A549 (cell line): ENCODE data around the gene SRF. TPM values are rescaled to one million over a fixed set of nuclear protein-coding genes. Genes with fewer than 3 reads are reported as not detected.

ENCODE experiments used
- ATOH8 ChIP-seq: fragments of 250-450 bp; sonication (Bioruptor Pico); IDR thresholded peaks from 2 replicates; pipeline ENCODE4 v1.5.0; 2020; ENCODE audit warnings: low read depth, mild to moderate bottlenecking, moderate library complexity
- CBX8 ChIP-seq: fragments of 200-600 bp; sonication (generic); IDR thresholded peaks from 2 replicates; pipeline ENCODE4 v1.6.1; 2016
- CHD2 ChIP-seq: fragments of 150-350 bp; IDR thresholded peaks from 2 replicates; pipeline ENCODE4 v1.6.1; 2014; ENCODE audit warnings: low read length; ENCODE audit not compliant: partially characterized antibody
- CHD4 ChIP-seq: fragments of 200-600 bp; sonication (generic); IDR thresholded peaks from 2 replicates; pipeline ENCODE4 v1.6.1; 2016; ENCODE audit warnings: antibody characterized with exemption, mild to moderate bottlenecking, borderline replicate concordance
- CTCF ChIP-seq: fragments of >200 bp; sonication (Bioruptor Twin); formaldehyde crosslinking; IDR thresholded peaks from 3 replicates; pipeline ENCODE4 v1.5.1; 2016
- E2F6 ChIP-seq: IDR thresholded peaks from 2 replicates; pipeline ENCODE4 v1.6.1; 2012; ENCODE audit warnings: low read depth, borderline replicate concordance
- EHF ChIP-seq: fragments of 250-450 bp; sonication (Bioruptor Pico); IDR thresholded peaks from 2 replicates; pipeline ENCODE4 v1.5.0; 2020; ENCODE audit warnings: mild to moderate bottlenecking
- FOSB ChIP-seq: fragments of 250-450 bp; sonication (Bioruptor Pico); IDR thresholded peaks from 2 replicates; pipeline ENCODE4 v1.5.0; 2020; ENCODE audit warnings: mild to moderate bottlenecking, moderate library complexity
- FOSL2 ChIP-seq, 2 experiments: fragments of 450-650 bp in 1 of 2; fragments of >200 bp in 1 of 2; sonication (Bioruptor Twin) in 1 of 2; formaldehyde crosslinking; IDR thresholded peaks; 2 replicates each; pipeline versions ENCODE4 v1.5.0 to v1.6.1; 2016 to 2020; ENCODE audit warnings: mild to moderate bottlenecking in 1 of 2, moderate library complexity in 1 of 2
- FOXS1 ChIP-seq: fragments of 250-450 bp; sonication (Bioruptor Pico); IDR thresholded peaks from 2 replicates; pipeline ENCODE4 v1.5.0; 2020; ENCODE audit warnings: mild to moderate bottlenecking, moderate library complexity
- GATA3 ChIP-seq: IDR thresholded peaks from 2 replicates; pipeline ENCODE4 v1.6.1; 2012; ENCODE audit warnings: borderline replicate concordance
- HES2 ChIP-seq: fragments of >200 bp; sonication (Bioruptor Twin); formaldehyde crosslinking; IDR thresholded peaks from 2 replicates; pipeline ENCODE4 v1.6.1; 2016
- HOXB13 ChIP-seq: fragments of 250-450 bp; sonication (Bioruptor Pico); IDR thresholded peaks from 2 replicates; pipeline ENCODE4 v1.5.0; 2020; ENCODE audit warnings: low read depth, mild to moderate bottlenecking, moderate library complexity
- JUNB ChIP-seq: fragments of >200 bp; sonication (Bioruptor Twin); formaldehyde crosslinking; IDR thresholded peaks from 2 replicates; pipeline ENCODE4 v1.6.1; 2016
- KDM5A ChIP-seq: fragments of 200-600 bp; sonication (generic); IDR thresholded peaks from 2 replicates; pipeline ENCODE4 v1.6.1; 2016; ENCODE audit warnings: antibody characterized with exemption, mild to moderate bottlenecking
- MAZ ChIP-seq: fragments of 150-350 bp; IDR thresholded peaks from 2 replicates; pipeline ENCODE4 v1.6.1; 2014; ENCODE audit warnings: antibody characterized with exemption, low read depth, low read length, borderline replicate concordance
- MYC ChIP-seq: IDR thresholded peaks from 2 replicates; pipeline ENCODE4 v1.6.1; 2012; ENCODE audit warnings: mild to moderate bottlenecking, inconsistent platforms, low read length, improper control_type of control experiment, borderline replicate concordance
- PHF8 ChIP-seq: fragments of 200-600 bp; sonication (generic); IDR thresholded peaks from 2 replicates; pipeline ENCODE4 v1.6.1; 2016; ENCODE audit warnings: low read depth, mild to moderate bottlenecking, antibody characterized with exemption, moderate library complexity, borderline replicate concordance
- RAD21 ChIP-seq, 2 experiments: fragments of >200 bp in 1 of 2; sonication (Bioruptor Twin) in 1 of 2; formaldehyde crosslinking in 1 of 2; IDR thresholded peaks in 1 of 2; conservative IDR thresholded peaks in 1 of 2; 2 replicates in 1 of 2; 3 replicates in 1 of 2; pipeline ENCODE4 v1.6.1; 2012 to 2018; ENCODE audit warnings: inconsistent platforms in 1 of 2
- RARB ChIP-seq: fragments of 250-450 bp; sonication (Bioruptor Pico); IDR thresholded peaks from 2 replicates; pipeline ENCODE4 v1.8.0; 2021; ENCODE audit warnings: mild to moderate bottlenecking, moderate library complexity
- RCOR1 ChIP-seq: fragments of 150-350 bp; IDR thresholded peaks from 2 replicates; pipeline ENCODE4 v1.6.1; 2014; ENCODE audit warnings: antibody characterized with exemption, low read length, low read depth
- REST ChIP-seq: fragments of 200-600 bp; sonication (generic); IDR thresholded peaks from 2 replicates; pipeline ENCODE4 v1.6.1; 2016; ENCODE audit warnings: antibody characterized with exemption, mild to moderate bottlenecking, moderate library complexity
- SMC3 ChIP-seq: fragments of >200 bp; sonication (Bioruptor Twin); formaldehyde crosslinking; IDR thresholded peaks from 3 replicates; pipeline ENCODE4 v1.6.1; 2018; ENCODE audit warnings: inconsistent platforms
- TP53 ChIP-seq: fragments of 250-450 bp; sonication (Bioruptor Pico); IDR thresholded peaks from 2 replicates; pipeline ENCODE4 v1.5.0; 2021; ENCODE audit warnings: mild to moderate bottlenecking, moderate library complexity
- polyA plus RNA-seq, 4 experiments: library from polyadenylated mRNA; depleted of rRNA in 3 of 4; stranded (reverse); fragments of >200 nt; fragmentation: RNase III in 1 of 4; extraction: RNeasy Plus Mini Kit Qiagen cat#74134 plus additional on column Dnase treatment in 1 of 4; gene quantifications; 2 replicates in 3 of 4; 3 replicates in 1 of 4; pipeline ENCODE4 v1.2.3, GENCODE V29; 2011 to 2017
- TF ChIP-seq, protein P1 (sequence below): fragments of 450-650 bp; IDR thresholded peaks from 2 replicates; pipeline ENCODE4 v1.6.1; 2014; ENCODE audit warnings: antibody characterized with exemption
- TF ChIP-seq, protein P2 (sequence below): IDR thresholded peaks from 2 replicates; pipeline ENCODE4 v1.6.1; 2012
- TF ChIP-seq, protein P3 (sequence below): fragments of 250-450 bp; sonication (Bioruptor Pico); IDR thresholded peaks from 2 replicates; pipeline ENCODE4 v1.5.0; 2021; ENCODE audit warnings: mild to moderate bottlenecking, moderate library complexity, borderline replicate concordance

SRF gene
- polyA plus RNA-seq, 2 of the 4 experiments (the other 2 are of a cell fraction) = 14.0 to 16.7 TPM

DNA sequence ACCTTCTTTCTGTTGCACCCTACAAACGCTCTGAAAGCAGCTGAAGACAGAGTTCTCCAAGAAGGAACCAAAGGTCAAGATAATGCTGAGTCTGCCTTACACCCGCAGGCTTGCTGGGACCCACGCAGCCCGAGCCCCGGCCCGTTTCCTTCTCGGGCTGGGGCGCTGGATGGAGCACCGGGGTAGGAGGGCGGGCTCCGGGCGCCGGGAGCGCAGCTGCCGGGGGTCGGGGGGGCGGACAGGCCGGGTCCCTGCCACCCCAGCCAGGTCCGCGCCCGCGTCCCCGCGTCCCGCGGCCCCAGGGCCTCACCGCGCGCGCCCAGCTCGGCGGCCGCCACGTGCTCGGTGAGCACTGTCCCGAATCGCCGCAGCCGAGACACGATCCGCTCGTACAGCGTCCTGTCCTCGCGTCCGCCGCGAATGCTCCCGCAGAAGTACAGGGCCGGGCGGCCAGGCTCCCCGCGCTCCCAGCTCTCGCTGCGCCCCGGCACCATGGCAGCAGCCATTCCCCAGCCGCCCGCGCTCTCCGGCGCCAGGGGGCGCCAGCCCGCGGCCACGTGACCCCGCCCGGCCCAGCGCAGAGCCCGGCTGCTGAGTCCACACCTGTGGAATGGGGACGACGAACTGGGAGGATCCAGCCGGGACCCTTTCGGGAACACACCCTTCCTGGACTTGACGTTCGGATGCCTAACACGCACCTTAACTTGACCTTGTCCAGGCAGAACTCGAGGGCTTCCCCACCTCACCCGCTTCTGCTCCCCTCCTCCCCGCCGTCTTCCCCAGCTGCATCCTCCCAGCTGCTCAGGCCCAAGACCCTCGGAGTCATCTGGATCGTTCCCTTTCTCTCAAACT is 58.1 kb downstream of the SRF start, which contains the start of gene DNPH1 (continued):
- TF ChIP-seq REST (no peak), HOXB13 (no peak), CBX8 (no peak), SMC3 (peak; percentile 65), RCOR1 (no peak), GATA3 (no peak), CTCF (peak; percentile 81), EHF (CRISPR knock-in tag) (no peak), MAZ (no peak), CHD2 (no peak), FOXS1 (CRISPR knock-in tag) (no peak), ATOH8 (CRISPR knock-in tag) (no peak), FOSL2 (IDR thresholded peaks at IDR 0.05) (no peak), FOSL2 (CRISPR knock-in tag; IDR thresholded peaks at IDR 0.05) (no peak), RARB (CRISPR knock-in tag) (no peak), E2F6 (peak; percentile 71), FOSB (CRISPR knock-in tag) (no peak), MYC (no peak; the same call in 1 of the 2 replicates), KDM5A (no peak), JUNB (no peak), HES2 (no peak), TP53 (CRISPR knock-in tag) (no peak), CHD4 (no peak), PHF8 (peak; percentile 42; the same call in 1 of the 2 replicates), RAD21 (conservative IDR thresholded peaks at IDR 0.05 in 1 of 2, IDR thresholded peaks at IDR 0.05 in 1 of 2) (peak in 1 of 2 experiments; percentile 46; a peak in 4 of 5 replicates)
- TF ChIP-seq, protein P1, sequence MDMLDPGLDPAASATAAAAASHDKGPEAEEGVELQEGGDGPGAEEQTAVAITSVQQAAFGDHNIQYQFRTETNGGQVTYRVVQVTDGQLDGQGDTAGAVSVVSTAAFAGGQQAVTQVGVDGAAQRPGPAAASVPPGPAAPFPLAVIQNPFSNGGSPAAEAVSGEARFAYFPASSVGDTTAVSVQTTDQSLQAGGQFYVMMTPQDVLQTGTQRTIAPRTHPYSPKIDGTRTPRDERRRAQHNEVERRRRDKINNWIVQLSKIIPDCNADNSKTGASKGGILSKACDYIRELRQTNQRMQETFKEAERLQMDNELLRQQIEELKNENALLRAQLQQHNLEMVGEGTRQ = peak; percentile 75
- TF ChIP-seq, protein P2, sequence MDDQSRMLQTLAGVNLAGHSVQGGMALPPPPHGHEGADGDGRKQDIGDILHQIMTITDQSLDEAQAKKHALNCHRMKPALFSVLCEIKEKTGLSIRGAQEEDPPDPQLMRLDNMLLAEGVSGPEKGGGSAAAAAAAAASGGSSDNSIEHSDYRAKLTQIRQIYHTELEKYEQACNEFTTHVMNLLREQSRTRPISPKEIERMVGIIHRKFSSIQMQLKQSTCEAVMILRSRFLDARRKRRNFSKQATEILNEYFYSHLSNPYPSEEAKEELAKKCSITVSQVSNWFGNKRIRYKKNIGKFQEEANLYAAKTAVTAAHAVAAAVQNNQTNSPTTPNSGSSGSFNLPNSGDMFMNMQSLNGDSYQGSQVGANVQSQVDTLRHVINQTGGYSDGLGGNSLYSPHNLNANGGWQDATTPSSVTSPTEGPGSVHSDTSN = no peak
- TF ChIP-seq, protein P3, sequence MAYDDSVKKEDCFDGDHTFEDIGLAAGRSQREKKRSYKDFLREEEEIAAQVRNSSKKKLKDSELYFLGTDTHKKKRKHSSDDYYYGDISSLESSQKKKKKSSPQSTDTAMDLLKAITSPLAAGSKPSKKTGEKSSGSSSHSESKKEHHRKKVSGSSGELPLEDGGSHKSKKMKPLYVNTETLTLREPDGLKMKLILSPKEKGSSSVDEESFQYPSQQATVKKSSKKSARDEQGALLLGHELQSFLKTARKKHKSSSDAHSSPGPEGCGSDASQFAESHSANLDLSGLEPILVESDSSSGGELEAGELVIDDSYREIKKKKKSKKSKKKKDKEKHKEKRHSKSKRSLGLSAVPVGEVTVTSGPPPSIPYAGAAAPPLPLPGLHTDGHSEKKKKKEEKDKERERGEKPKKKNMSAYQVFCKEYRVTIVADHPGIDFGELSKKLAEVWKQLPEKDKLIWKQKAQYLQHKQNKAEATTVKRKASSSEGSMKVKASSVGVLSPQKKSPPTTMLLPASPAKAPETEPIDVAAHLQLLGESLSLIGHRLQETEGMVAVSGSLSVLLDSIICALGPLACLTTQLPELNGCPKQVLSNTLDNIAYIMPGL (CRISPR knock-in tag) = peak; percentile 47; the same call in 1 of the 2 replicates
